Activated gamma-delta T cell treated with Interleukin-2 at 50 U/mL for 16 hours (primary cell): Measurements from ENCODE around the gene SLC25A30.
"Not testable (repeated sequence)": the region's sequence is repeated elsewhere in the genome, so short reads cannot be mapped to it uniquely, and the experiment has no call there.

Experiments
- DNase-seq: peaks from one replicate; pipeline ENCODE4 v3.0.0-alpha.2; 2020

The SLC25A30 gene

GRCh38 chr13:45388664-45389063 is 29.5 kb downstream of the SLC25A30 start:
- DNase-seq: no peak

GRCh38 chr13:45386892-45387575 is 31.1 kb downstream of the SLC25A30 start:
- not testable (repeated sequence) for DNase-seq

DNA sequence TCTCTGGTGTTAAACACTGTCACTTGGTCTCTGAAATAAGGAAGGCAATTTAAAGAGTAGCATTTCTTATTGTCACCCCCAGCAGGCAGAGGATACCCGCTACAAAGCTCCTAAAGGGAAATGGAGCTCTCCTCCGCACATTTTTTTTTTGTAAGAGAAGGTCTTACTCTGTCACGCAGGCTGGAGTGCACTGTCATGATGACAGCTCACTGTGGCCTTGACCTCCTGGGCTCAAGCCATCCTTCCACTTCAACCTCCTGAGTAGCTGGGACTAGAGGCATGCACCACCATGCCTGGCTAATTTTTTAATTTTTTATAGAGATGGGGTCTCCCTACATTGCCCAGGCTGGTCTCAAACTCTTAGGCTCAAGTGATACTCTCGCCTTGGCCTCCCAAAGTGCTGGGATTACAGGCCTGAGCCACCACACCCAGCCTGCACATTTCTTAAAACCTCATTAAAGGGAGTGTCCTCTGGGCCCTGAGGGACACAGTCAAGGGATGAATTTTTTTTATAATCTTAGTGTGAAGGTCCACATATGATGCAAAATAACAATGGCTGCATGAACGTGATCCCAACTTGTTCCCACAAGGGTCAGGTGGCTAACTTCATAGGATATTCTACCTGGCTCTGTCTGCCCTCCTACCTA is 32.1 kb downstream of the SLC25A30 start:
- DNase-seq: no peak

DNA sequence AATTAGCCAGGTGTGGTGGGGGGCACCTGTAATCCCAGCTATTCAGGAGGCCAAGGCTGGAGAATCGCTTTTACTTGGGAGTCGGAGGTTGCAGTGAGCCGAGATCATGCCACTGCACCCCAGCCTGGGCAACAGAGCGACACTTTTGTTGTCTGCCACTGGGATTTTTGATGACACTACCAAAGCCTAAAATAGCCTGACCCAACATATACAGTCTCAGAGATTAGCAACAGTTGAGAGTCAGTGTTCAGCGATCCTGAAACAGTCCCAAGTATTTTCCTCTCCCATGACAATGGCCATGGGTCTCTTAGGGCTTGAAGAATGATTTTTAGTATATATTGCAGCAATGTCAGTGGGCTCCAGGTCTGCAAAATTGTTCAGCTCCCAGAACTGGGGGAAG is 32.9 kb downstream of the SLC25A30 start:
- DNase-seq: no peak

DNA sequence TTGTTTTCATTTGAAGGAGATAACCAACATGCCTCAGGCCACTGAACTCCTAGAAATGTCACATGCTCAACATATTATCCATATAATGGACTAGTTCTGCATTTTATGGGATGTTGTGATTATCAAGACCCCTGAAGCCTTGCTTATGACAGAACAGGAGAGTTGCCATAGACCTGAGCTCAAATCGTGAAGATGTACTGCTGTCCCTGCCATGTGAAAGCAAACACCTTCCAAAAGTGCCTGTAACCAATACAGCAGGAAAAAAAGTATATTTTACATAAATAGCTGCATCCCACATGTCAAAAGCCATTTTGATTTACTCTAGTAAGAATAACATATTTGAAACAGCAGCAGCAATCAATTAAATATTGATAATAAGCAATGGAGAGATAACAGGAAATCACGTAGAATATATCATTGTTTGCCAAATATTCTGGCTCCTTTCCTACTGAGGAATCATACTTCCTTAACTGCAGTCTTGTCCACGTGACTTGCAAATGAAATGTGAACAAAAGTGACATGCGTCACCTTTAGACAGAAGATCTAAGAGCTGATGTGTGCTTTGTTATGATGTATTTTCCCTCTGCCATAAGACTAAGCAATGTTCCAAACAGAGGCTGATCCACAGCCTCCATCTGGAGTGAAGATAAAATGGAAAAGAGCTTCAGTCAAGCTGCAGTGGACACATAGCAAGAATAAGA is 33.5 kb downstream of the SLC25A30 start:
- DNase-seq: no peak

DNA sequence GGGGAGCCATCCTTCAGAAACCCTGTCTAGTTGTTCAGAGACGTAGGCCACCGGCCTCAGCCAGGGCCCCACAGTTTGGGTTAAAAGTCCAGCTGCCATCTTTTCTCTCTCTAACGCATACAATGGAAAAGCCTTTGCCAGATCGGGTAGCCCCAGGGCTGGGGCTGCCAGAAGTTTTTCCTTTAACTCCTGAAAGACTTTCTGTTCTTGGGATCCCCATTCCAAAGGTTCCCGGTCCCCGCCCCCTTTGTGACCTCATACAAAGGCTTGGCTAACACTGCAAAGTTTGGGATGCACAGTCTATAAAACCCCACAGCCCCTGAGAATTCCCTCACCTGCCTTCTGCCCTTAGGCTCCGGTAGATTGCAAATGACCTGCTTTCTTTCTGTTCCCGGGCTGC is 35.4 kb downstream of the SLC25A30 start:
- DNase-seq: not testable (repeated sequence)

DNA sequence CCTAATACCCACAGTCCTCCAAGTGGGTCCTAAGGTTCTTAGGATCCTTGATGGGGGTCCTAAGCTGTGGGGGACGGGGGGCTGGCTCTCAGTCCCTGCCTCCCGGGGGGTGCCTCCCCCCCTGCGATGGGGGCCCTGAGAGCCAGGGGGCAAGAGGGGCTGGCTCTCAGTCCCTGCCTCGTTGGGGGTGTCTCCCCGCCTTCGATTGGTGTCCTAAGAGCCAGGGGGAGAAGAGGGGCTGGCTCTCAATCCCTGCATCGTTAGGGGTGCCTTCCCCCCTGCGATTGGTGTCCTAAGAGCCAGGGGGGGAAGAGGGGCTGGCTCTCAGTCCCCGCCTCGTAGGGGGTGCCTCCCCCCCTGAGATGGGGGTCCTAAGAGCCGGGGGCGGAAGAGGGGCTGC is 37.0 kb downstream of the SLC25A30 start:
- DNase-seq: no peak

DNA sequence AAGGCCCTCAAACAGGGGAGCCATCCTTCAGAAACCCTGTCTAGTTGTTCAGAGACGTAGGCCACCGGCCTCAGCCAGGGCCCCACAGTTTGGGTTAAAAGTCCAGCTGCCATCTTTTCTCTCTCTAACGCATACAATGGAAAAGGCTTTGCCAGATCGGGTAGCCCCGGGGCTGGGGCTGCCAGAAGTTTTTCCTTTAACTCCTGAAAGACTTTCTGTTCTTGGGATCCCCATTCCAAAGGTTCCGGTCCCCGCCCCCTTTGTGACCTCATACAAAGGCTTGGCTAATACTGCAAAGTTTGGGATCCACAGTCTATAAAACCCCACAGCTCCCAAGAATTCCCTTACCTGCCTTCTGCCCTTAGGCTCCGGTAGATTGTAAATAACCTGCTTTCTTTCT is 37.5 kb downstream of the SLC25A30 start:
- not testable (repeated sequence) for DNase-seq

GRCh38 chr13:45379516-45379915 is 38.7 kb downstream of the SLC25A30 start:
- not testable (repeated sequence) for DNase-seq

GRCh38 chr13:45378786-45379185 is 39.4 kb downstream of the SLC25A30 start:
- DNase-seq: not testable (repeated sequence)

DNA sequence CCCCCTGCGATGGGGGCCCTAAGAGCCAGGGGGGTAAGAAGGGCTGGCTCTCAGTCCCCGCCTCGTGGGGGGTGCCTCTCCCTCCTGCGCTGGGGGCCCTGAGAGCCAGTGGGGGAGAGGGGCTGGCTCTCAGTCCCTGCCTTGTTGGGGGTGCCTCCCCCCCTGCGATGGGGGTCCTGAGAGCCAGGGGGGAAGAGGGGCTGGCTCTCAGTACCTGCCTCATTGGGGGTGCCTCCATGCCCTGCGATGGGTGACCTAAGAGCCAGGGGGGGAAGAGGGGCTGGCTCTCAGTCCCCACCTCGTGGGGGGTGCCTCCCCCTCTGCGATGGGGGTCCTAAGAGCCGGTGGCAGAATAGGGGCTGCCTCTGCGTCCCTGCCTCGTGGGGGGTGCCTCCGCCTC is 40.9 kb downstream of the SLC25A30 start:
- DNase-seq: not testable (repeated sequence)

DNA sequence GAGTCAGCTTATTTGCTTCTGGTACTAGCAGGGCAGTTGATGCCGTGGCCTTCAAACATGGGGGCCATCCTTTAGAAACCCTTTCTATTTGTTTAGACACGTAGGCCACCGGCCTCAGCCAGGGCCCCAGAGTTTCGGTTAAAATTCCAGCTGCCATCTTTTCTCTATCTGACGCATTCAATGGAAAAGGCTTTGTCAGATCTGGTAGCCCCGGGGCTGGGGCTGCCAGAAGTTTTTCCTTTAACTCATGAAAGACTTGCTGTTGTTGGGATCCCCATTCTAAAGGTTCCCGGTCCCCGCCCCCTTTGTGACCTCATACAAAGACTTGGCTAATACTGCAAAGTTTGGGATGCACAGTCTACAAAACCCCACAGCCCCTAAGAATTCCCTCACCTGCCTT is 41.5 kb downstream of the SLC25A30 start:
- not testable (repeated sequence) for DNase-seq

DNA sequence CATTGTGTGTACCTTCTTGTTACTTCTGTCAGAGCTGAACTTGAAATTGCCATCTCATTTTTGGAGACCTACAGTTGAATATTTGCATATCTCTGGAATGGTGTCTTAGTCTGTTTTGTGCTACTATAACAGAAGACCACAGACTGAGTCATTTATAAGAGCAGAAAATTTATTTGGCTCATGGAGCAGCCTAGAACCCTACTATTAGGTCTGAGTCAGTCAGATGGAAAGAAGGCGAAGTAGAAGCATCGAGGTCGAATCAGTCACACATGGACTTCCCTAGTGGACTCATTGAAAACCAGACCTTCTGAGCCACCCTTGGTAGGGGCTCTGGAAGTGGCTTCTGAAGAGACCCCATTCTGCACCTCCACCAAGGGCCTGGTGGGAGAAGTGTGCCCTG is 43.3 kb downstream of the SLC25A30 start:
- DNase-seq: no peak

GRCh38 chr13:45373162-45373547 is 45.0 kb downstream of the SLC25A30 start:
- no peak for DNase-seq

GRCh38 chr13:45372189-45373161 is 45.7 kb downstream of the SLC25A30 start:
- no peak for DNase-seq

GRCh38 chr13:45370922-45371406 is 47.2 kb downstream of the SLC25A30 start:
- peak; percentile 51 for DNase-seq

DNA sequence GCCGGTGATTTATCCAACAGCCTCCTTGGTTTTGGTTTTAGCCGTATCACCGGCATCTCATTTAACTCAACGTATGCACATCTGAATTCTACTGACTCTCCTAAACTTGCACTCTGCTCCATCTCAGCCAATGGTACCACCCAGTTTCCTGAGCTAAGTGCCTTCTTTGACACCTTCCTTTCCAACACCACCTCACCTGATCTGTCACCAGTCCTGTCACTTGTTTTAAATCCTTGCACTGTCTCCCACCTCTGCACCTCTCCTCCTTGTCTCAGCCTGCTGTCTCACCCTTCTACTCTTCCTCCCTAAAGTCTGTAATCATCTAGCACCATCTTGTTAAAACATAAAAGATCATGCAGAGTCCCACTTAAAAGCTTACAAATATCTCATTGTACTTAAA is 49.1 kb downstream of the SLC25A30 start:
- DNase-seq: no peak

GRCh38 chr13:45368571-45368970 is 49.6 kb downstream of the SLC25A30 start:
- DNase-seq: no peak

DNA sequence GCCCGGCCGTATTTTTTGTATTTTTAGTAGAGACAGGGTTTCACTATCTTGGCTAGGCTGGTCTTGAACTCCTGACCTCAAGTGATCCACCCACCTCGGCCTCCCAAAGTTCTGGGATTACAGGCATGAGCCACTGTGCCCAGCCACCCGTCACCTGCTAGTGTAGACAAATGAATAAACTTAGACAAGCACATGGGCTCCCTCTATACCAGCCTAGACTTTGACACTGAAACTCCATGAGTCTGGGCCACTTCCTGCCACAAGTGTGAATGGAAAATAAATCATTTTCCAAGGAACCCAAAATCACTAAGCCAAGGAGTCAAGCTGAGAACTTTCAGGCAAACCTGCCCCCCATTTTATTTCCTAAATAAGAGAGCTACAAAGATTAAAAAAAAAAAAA is 50.2 kb downstream of the SLC25A30 start:
- no peak for DNase-seq

DNA sequence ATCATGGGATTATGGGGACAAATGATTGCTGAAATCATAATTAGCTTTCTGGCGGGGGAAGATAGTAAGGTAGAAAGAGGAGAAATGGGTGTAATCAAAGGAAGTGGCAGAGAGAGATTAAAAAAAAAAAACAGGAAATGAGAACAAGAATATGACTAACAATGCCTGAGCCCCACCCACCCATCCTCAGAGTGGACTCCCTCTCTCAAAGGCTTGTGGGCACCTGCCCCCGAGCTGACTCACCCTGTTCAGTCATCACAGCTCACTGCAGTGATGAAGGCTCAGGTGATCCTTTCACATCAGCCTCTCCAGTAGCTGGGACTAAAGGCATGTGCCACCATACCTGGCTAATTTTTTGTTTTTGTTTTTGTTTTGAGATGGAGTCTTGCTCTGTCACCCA is 50.8 kb downstream of the SLC25A30 start:
- DNase-seq: peak; percentile 91

DNA sequence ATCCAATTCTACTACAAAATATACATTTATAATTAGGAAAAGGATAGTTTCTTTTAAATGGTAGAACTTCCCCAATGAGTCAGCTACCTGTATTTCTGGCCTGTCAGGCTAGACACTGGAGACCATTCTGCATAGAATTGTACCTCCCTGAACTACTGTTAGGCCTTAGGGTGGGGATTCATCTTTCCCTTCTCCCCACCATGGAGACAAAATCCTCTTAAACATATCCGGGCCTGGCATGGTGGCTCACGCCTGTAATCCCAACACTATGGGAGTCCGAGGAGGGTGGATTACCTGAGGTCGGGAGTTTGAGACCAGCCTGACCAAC is 52.7 kb downstream of the SLC25A30 start:
- DNase-seq: no peak

DNA sequence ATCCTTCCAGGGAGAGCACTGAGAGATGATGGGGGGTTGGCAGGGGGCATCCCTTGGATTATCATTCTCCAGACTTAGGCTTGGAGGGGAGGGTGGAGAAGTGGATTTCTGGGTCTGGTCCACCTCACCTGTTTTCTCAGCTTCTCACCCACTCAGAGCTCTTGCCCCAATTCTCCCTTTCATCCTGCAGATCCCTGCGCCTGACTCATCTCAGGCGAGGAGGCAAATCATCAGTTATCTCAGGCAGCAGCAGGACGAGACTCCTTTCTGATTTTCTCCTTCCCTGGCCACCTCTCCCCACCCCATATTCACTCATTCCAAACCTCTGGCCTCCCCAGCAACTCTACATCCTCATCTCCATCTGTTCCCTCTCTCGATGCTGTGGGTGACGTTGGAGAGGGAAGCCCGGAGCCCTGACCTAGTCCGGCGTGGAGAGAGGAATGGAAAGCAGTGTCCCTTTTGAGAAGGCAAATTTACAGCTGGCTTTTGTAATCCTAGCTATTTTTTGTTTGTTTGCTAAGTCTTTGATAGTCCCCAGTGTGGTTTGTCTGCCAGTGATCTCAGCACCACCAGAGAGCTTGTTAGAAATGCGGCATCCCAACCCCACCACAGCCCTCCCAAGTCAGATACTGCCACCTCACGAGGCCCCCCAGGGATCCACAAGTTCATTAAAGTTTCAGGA is 53.2 kb downstream of the SLC25A30 start:
- DNase-seq: no peak
